ENCODE measurements around the gene EDEM2. TPM values are rescaled to one million over a fixed set of nuclear protein-coding genes. Genes with fewer than 3 reads are reported as not detected.

Gene EDEM2
- polyA plus RNA-seq, 1 experiment = 28.3 TPM

DNA sequence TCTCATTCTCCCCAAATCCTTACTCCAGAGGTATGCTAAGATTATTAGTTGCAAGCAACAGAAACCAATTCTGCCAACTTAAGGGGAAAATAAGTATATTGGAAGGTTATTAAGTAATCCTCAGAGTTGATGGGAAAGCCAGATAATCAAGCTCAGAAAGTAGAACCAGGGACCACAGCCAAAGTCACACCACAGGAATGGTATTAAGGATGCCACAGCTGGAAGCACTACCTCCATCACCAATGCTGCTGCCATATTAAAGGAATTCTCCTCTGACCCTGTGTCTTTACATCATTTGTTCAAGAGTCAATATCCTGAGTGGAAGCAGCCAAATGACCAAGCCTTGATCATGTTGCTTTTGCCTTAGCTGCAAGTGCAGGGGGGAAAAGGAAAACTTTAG, 34.6 kb upstream of the EDEM2 start:
- POLR2A ChIA-PET = no interaction called here
- H3K27me3 ChIP-seq (ENCODE audit: control insufficient read depth, insufficient read depth, low read length) = no peaks in the 10 kb centered on the region
- no peaks in the 10 kb centered on the region for H3K9me3 ChIP-seq (ENCODE audit: control insufficient read depth, insufficient read depth, low read length)
- TF ChIP-seq CTCF (IDR thresholded peaks at IDR 0.05; ENCODE audit: low read depth, low read length) = no peak
- CTCF ChIA-PET = no interaction called here
- DNase-seq (ENCODE audit: low read depth, low spot score) = no peak
- H3K27ac ChIP-seq (ENCODE audit: low read depth, low read length) = no peak overlapping the region
- H3K4me3 ChIP-seq (ENCODE audit: low read depth, low read length) = no peak overlapping the region

GRCh38 chr20:35180266-35180665, 33.1 kb upstream of the EDEM2 start:
- DNase-seq (ENCODE audit: low read depth, low spot score) = no peak
- H3K27me3 ChIP-seq (ENCODE audit: control insufficient read depth, insufficient read depth, low read length) = no peaks in the 10 kb centered on the region
- TF ChIP-seq CTCF (IDR thresholded peaks at IDR 0.05; ENCODE audit: low read depth, low read length) = no peak
- no peaks in the 10 kb centered on the region for H3K9me3 ChIP-seq (ENCODE audit: control insufficient read depth, insufficient read depth, low read length)
- CTCF ChIA-PET = interaction anchor here (0.8 kb wide), 1 partner anchor 29 kb away, joined by 3 read pairs; no protein-coding TSS in a partner anchor
- no peak overlapping the region for H3K4me3 ChIP-seq (ENCODE audit: low read depth, low read length)
- H3K27ac ChIP-seq (ENCODE audit: low read depth, low read length) = no peak overlapping the region
- POLR2A ChIA-PET = no interaction called here

DNA sequence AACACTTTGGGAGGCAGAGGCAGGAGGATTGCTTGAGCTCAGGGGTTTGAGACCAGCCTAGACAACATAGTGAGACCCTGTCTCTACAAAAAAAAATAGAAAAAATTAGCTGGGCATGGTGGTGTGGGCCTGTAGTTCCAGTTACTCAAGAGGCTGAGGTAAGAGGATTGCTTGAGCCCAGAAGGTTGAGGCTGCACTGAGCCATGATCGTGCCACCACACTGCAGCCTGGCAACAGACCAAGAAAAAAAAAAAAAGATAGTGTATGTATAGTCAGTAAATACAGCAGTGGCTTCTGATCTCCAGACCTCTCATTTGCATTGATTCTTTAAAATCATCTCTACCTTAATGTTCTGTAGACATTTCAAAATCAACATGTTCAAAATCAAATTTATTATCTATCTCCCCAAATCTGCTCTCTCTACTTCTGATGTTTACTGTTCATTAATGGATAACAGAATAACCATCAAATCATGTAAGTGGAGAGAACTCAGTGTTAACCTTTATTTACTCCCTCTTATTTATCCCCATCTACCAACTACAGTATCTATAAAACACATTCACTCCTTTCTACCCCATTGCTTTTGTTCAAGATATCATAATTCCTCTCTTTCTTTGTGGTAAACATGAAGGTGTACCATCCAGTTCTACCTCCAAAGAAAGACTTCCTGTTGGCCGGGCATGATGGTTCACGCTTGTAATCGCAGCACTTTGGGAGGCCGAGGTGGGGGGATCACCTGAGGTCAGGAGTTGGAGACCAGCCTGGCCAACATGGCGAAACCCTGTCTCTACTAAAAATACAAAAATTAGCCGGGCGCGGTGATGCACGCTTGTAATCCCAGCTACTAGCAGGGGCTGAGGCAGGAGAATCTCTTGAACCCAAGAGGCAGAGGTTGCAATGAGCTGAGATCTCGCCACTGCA, 32.4 kb upstream of the EDEM2 start:
- H3K27ac ChIP-seq (ENCODE audit: low read depth, low read length) = no peak overlapping the region
- no peak for DNase-seq (ENCODE audit: low read depth, low spot score)
- TF ChIP-seq CTCF (IDR thresholded peaks at IDR 0.05; ENCODE audit: low read depth, low read length) = no peak
- ChIA-PET POLR2A (no interaction called here), CTCF (interaction anchor here (0.8 kb wide), 1 partner anchor 29 kb away, joined by 3 read pairs; no protein-coding TSS in a partner anchor)
- H3K27me3 ChIP-seq (ENCODE audit: control insufficient read depth, insufficient read depth, low read length) = no peaks in the 10 kb centered on the region
- H3K9me3 ChIP-seq (ENCODE audit: control insufficient read depth, insufficient read depth, low read length) = peaks cover 2% of the 10 kb centered on the region; the same call in 1 of the 2 replicates
- no peak overlapping the region for H3K4me3 ChIP-seq (ENCODE audit: low read depth, low read length)

GRCh38 chr20:35176132-35176531, 29.0 kb upstream of the EDEM2 start:
- Histone ChIP-seq H3K27ac (ENCODE audit: low read depth, low read length) (no peak overlapping the region), H3K9me3 (ENCODE audit: control insufficient read depth, insufficient read depth, low read length) (peaks cover 4% of the 10 kb centered on the region; the same call in 1 of the 2 replicates), H3K27me3 (ENCODE audit: control insufficient read depth, insufficient read depth, low read length) (no peaks in the 10 kb centered on the region), H3K4me3 (ENCODE audit: low read depth, low read length) (no peak overlapping the region)
- POLR2A ChIA-PET = interaction anchor here (0.7 kb wide), 1 partner anchor 29 kb away, joined by 6 read pairs; no protein-coding TSS in a partner anchor
- DNase-seq (ENCODE audit: low read depth, low spot score) = no peak
- CTCF ChIA-PET = interaction anchor here (0.6 kb wide), 2 partner anchors 24 to 271 kb away, joined by 3 to 4 read pairs; no protein-coding TSS in a partner anchor
- TF ChIP-seq CTCF (IDR thresholded peaks at IDR 0.05; ENCODE audit: low read depth, low read length) = no peak

Data from AG04450 (cell line).